Measurements from ENCODE around the gene TWNK.
"Not testable (repeated sequence)": the region's sequence is repeated elsewhere in the genome, so short reads cannot be mapped to it uniquely, and the experiment has no call there.

TWNK gene

DNA sequence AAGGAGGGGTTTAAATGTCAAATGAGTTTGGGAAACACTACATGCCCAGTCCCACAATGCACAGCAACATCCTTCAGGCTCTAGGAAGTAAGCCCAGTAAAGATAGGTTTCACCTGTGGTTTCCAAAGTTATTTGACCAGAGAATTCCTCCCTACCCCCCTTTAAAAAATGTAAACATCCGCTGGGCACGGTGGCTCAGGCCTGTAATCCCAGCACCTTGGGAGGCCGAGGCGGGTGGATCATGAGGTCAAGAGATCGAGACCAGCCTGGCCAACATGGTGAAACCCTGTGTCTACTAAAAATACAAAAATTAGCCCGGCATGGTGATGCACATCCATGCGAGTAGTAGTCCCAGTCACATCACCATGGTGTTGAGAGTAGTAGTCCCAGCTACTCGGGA lies 11.9 kb upstream of the TWNK start:
- not testable (repeated sequence) for DNase-seq

- DNase-seq = no peak
Measured at GRCh38 chr10:100976906-100977305, 10.4 kb upstream of the TWNK start.

DNA sequence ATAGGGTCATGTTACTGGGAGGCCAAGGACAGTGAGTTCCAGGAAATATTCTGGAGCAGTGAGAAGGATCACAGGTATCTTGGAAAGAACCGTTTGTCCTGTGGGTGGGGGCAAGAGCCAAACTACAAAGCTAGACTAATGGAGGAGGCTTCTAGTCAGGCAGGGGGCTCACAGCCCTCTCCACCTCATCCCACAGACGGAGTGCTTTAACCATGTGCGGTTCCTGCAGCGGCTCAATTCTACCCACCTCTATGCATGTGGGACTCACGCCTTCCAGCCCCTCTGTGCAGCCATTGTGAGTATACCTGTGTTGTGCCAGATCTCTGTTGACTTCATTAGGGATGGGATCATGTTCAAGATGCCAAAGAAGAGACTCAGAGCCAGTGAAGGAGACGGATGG lies 9.9 kb upstream of the TWNK start:
- no peak for DNase-seq

GRCh38 chr10:100978121-100978900 lies 9.0 kb upstream of the TWNK start:
- DNase-seq = no peak

GRCh38 chr10:100978901-100979195 lies 8.5 kb upstream of the TWNK start:
- DNase-seq = no peak

- DNase-seq = no peak
Measured at GRCh38 chr10:100979791-100980272, 7.5 kb upstream of the TWNK start.

- no peak for DNase-seq
Measured at GRCh38 chr10:100980311-100980710, 7.0 kb upstream of the TWNK start.

- DNase-seq = no peak
Measured at GRCh38 chr10:100980711-100981110, 6.6 kb upstream of the TWNK start.

- no peak for DNase-seq
Measured at GRCh38 chr10:100981178-100981772, 6.1 kb upstream of the TWNK start.

- no peak for DNase-seq
Measured at GRCh38 chr10:100982916-100983830, 4.2 kb upstream of the TWNK start.

- no peak for DNase-seq
Measured at GRCh38 chr10:100983868-100984671, 3.3 kb upstream of the TWNK start.

DNA sequence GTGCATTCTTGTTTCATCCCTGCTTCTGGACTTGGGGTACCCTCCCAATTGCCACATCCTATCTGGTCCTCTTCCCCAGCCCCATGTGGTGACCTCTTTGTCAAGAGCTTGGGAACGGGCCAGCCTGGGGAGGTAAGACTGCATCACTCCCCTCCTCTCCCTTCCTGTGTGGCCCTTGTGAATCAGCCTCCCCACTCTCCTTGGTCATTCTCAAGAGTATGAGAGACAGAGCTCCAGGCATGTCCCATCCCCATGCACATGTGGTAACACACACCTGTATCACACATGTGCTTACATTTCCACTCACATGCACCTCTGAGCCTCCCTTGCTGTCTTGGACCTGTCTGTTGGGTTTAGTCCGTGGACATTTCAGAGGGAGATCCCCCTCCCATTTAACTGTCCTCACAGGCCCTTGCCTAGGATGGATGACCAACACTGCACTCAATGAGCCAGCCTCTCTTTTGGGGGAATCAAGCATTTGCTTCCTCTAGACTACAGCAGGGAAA lies 2.6 kb upstream of the TWNK start:
- DNase-seq = no peak

DNA sequence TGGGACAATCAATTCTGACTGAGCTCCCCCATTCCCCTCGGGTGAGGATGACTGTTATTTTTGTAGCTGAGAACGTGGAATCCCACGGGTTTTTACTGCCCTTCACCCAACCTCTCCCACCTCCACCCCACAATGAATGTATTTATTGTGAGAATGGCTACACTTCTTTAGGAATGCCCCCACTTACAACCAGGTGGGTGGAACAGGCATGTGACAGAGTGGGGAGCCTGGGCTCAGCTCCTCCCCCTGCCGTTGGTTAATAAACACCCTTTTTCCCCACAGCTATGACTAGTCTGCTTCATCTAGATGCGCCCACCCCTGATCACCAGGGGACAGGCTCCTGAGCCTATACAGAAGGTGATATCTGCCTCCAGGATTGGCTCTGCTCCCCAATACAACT lies 2.0 kb upstream of the TWNK start:
- no peak for DNase-seq

- no peak for DNase-seq
Measured at GRCh38 chr10:100986623-100986951, 756 bp upstream of the TWNK start.

DNA sequence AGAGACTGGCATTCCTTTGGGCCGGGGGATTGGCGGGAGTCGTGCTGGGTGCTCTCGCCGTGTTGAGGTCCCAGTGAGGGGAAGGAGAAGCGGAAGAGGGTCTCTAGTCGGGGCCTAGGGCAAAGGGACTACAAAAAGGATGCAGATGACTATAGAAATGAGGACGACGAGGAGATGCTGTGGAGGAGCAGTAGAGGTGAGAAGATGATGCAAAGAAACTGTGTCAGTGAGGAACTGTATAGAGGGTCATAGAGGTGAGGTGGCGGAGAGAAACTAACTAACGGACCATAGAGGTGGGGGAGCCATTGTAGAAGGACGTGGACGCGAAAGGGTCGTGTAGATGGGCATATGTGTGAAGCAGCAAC lies 324 bp downstream of the TWNK start:
- no peak for DNase-seq

DNA sequence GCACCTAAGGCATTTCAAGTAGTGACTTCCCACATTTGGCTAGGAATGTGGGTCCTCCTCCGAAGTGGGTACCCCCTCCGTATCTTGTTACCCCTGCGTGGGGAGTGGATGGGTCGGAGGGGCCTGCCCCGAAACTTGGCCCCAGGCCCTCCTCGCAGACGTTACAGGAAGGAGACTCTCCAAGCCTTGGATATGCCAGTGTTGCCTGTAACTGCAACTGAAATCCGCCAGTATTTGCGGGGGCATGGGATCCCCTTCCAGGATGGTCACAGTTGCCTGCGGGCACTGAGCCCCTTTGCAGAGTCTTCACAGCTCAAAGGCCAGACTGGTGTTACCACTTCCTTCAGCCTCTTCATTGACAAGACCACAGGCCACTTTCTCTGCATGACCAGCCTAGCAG lies 823 bp downstream of the TWNK start:
- no peak for DNase-seq

DNA sequence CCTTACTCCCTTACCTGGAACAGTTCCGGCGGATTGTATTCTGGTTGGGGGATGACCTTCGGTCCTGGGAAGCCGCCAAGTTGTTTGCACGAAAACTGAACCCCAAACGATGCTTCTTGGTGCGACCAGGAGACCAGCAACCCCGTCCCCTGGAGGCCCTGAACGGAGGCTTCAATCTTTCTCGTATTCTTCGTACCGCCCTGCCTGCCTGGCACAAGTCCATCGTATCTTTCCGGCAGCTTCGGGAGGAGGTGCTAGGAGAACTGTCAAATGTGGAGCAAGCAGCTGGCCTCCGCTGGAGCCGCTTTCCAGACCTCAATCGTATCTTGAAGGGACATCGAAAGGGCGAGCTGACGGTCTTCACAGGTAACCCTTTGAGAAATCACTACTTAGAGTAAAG lies 1.7 kb downstream of the TWNK start:
- no peak for DNase-seq

- DNase-seq = no peak
Measured at GRCh38 chr10:100993986-100994708, 6.8 kb downstream of the TWNK start.

DNA sequence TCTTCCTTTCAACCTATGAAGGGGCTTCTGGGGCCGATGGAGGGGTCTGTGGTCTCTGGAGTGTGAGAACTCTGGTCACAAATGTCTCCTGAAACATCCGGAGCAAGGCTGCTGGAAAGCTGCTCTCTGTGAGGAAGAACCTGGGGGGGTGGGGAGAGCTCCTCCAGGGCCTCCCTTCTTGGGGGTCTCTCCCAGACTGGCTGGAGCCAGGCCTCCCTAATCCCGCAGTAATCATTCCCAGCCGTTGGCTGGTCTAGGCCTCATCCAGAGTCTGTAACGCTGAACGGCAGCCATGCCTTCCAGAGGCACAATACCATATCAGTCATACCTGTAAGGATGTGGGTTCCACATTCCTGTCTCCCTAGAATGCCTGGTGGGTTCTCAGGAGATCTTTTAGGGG lies 7.8 kb downstream of the TWNK start:
- no peak for DNase-seq

DNA sequence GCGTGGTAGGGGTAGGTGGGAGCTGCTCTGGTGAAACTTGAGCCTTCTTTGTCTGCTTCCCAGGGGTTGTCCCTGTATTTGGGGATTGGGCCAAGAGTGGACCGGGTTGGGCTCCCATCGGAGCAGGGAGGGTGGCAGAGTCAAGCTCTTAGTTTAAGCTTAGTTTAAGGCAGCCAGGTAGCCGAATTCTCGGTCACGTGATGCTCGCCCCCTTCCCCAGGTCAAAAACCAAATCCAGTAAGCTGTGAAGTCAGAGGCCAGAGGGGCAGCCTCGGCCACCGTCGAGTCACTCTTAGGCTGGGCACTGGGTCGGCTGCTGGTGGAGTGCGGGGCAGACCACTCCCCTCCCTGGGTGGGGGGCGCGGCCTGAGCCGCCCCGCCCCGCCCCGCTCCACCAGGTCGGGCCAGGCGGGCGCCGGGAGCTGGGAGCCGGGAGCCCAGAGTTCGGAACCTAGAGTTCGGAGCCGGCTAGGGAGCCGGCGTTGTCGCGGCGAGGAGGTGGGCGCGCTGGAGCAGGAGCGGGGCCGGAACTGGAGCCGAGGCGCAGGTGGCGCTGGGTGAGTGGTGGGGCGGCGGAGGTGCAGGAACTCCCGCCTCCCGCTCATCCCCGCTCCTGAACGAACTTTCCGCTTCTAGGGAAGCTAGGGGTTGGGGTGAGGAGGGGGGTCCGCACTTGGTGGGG lies 9.5 kb downstream of the TWNK start:
- no peak for DNase-seq

DNA sequence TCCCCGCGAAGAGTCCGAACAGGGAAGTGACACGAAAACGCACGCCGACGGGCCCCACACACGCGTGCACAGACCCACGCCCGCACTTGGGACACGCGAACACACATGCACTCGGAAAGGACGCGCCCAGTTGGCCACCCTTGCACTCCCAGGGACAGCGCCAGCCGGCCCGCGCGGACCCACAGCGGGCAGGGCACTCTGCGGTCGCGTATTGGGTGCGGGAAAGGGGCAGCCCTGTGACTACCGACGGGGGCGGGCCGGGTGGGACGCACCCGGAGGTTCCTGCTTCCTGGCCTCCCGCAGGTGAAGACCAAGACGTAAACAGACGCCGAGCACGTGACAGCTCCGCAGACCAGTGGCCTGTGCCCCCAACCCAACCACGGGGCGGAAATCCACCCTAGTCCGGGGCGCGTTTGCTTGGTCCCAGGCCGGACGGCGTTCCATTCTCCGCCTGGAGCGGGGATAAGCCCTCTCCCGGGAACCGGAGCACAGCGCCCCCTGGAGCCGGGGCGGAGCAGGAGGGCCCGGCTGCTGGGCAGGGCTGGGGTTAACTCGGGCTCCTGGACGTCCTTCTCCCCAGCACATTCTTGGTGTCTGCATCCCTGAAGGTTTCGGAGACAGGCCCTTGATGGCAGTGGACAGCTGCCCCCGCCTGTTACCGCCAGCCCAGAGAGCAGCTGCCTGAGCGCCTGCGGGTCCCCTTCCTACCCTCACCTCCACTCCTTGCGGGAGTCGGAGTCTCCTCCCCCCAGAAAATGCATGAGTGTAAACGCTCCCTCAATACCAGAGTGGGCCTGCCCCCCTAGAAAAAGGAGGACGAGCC lies 10.2 kb downstream of the TWNK start:
- peak; percentile 46 to 62 for DNase-seq

Data from AML-193 (cell line).